Measurements from ENCODE around the gene LBH.

Gene LBH

GRCh38 chr2:30272286-30272685, 41.0 kb downstream of the LBH start:
- Histone ChIP-seq H3K4me1 (ENCODE audit: control insufficient read depth in 2 of 2, insufficient read depth in 2 of 2, low read length in 2 of 2) (peaks cover 17 to 30% of the 10 kb centered on the region in 2 donors), H3K9me3 (ENCODE audit: control insufficient read depth in 2 of 2, low read length in 2 of 2) (no peaks in the 10 kb centered on the region), H3K27me3 (ENCODE audit: control insufficient read depth in 2 of 2, insufficient read depth in 2 of 2, low read length in 2 of 2) (no peaks in the 10 kb centered on the region), H3K4me3 (ENCODE audit: low read length in 2 of 2) (no peak overlapping the region), H3K9ac (ENCODE audit: low read depth in 1 of 2, low read length in 2 of 2) (no peak overlapping the region), H3K27ac (ENCODE audit: low read depth in 2 of 2, low read length in 2 of 2) (no peak overlapping the region), H3K36me3 (ENCODE audit: control insufficient read depth in 2 of 2, insufficient read depth in 2 of 2, low read length in 2 of 2) (no peaks in the 10 kb centered on the region)

- H3K36me3 ChIP-seq (ENCODE audit: control insufficient read depth in 2 of 2, insufficient read depth in 2 of 2, low read length in 2 of 2): no peaks in the 10 kb centered on the region
- peaks cover 17 to 30% of the 10 kb centered on the region in 2 donors for H3K4me1 ChIP-seq (ENCODE audit: control insufficient read depth in 2 of 2, insufficient read depth in 2 of 2, low read length in 2 of 2)
- peak overlapping the region in 1 of 2 donors; percentile 3 for H3K4me3 ChIP-seq (ENCODE audit: low read length in 2 of 2)
- H3K9me3 ChIP-seq (ENCODE audit: control insufficient read depth in 2 of 2, low read length in 2 of 2): no peaks in the 10 kb centered on the region
- no peaks in the 10 kb centered on the region for H3K27me3 ChIP-seq (ENCODE audit: control insufficient read depth in 2 of 2, insufficient read depth in 2 of 2, low read length in 2 of 2)
- no peak overlapping the region for H3K9ac ChIP-seq (ENCODE audit: low read depth in 1 of 2, low read length in 2 of 2)
- peak overlapping the region in 1 of 2 donors; percentile 3 for H3K27ac ChIP-seq (ENCODE audit: low read depth in 2 of 2, low read length in 2 of 2)
These were observed 41.6 kb downstream of the LBH start for GRCh38 chr2:30272761-30273573.

DNA sequence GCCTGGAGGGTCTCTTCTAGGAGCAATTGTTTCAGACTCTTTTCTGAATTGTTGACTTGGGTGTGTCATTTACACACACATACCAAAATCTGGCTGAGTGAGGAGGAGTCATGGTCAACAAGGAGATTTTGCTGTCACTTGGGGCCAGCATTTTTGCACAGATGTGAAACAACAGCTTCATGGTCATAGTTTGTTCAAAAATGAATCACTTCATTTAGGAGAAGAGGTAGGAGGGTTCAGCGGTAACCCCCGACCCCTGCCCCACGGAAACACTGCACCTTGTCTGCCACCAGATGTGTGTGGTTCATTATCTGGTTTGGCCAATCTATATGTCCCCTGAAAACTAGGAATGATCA, 42.2 kb downstream of the LBH start:
- H3K9me3 ChIP-seq (ENCODE audit: control insufficient read depth in 2 of 2, low read length in 2 of 2): no peaks in the 10 kb centered on the region
- H3K4me3 ChIP-seq (ENCODE audit: low read length in 2 of 2): peak overlapping the region in 1 of 2 donors; percentile 3
- H3K27me3 ChIP-seq (ENCODE audit: control insufficient read depth in 2 of 2, insufficient read depth in 2 of 2, low read length in 2 of 2): no peaks in the 10 kb centered on the region
- no peak overlapping the region for H3K9ac ChIP-seq (ENCODE audit: low read depth in 1 of 2, low read length in 2 of 2)
- H3K4me1 ChIP-seq (ENCODE audit: control insufficient read depth in 2 of 2, insufficient read depth in 2 of 2, low read length in 2 of 2): peaks cover 17 to 30% of the 10 kb centered on the region in 2 donors
- H3K27ac ChIP-seq (ENCODE audit: low read depth in 2 of 2, low read length in 2 of 2): peak overlapping the region; percentile 3 to 44
- no peaks in the 10 kb centered on the region for H3K36me3 ChIP-seq (ENCODE audit: control insufficient read depth in 2 of 2, insufficient read depth in 2 of 2, low read length in 2 of 2)

GRCh38 chr2:30275256-30275655, 43.9 kb downstream of the LBH start:
- Histone ChIP-seq H3K9me3 (ENCODE audit: control insufficient read depth in 2 of 2, low read length in 2 of 2) (no peaks in the 10 kb centered on the region), H3K36me3 (ENCODE audit: control insufficient read depth in 2 of 2, insufficient read depth in 2 of 2, low read length in 2 of 2) (no peaks in the 10 kb centered on the region), H3K9ac (ENCODE audit: low read depth in 1 of 2, low read length in 2 of 2) (no peak overlapping the region), H3K4me3 (ENCODE audit: low read length in 2 of 2) (peak overlapping the region; percentile 26 to 27), H3K27me3 (ENCODE audit: control insufficient read depth in 2 of 2, insufficient read depth in 2 of 2, low read length in 2 of 2) (no peaks in the 10 kb centered on the region), H3K27ac (ENCODE audit: low read depth in 2 of 2, low read length in 2 of 2) (peak overlapping the region; percentile 50 to 64), H3K4me1 (ENCODE audit: control insufficient read depth in 2 of 2, insufficient read depth in 2 of 2, low read length in 2 of 2) (peaks cover 17 to 30% of the 10 kb centered on the region in 2 donors)

DNA sequence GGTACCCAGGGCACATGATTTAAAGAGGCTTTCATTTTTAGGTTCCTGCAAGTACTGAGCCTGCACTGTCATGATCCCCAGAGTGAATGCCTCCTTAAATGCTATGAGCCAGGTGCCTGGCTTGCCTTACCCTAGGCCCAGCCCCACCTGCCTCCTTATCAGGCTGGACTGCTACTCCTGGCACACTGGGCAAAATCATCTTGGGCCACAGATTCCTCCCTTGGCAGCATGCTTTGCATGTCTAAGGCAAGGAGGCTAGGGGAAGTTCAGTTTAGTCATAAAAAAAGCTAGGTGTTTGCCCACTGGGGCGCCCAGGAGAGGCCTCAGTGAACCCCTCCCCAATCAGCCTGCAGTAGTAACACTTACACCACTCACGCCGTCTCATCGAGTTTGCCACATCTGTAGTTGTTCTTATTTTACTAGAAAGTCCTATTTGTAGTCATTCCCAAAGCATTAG, 45.1 kb downstream of the LBH start:
- H3K27ac ChIP-seq (ENCODE audit: low read depth in 2 of 2, low read length in 2 of 2): no peak overlapping the region
- no peaks in the 10 kb centered on the region for H3K9me3 ChIP-seq (ENCODE audit: control insufficient read depth in 2 of 2, low read length in 2 of 2)
- no peaks in the 10 kb centered on the region for H3K36me3 ChIP-seq (ENCODE audit: control insufficient read depth in 2 of 2, insufficient read depth in 2 of 2, low read length in 2 of 2)
- peaks cover 17 to 30% of the 10 kb centered on the region in 2 donors for H3K4me1 ChIP-seq (ENCODE audit: control insufficient read depth in 2 of 2, insufficient read depth in 2 of 2, low read length in 2 of 2)
- H3K9ac ChIP-seq (ENCODE audit: low read depth in 1 of 2, low read length in 2 of 2): no peak overlapping the region
- no peak overlapping the region for H3K4me3 ChIP-seq (ENCODE audit: low read length in 2 of 2)
- H3K27me3 ChIP-seq (ENCODE audit: control insufficient read depth in 2 of 2, insufficient read depth in 2 of 2, low read length in 2 of 2): no peaks in the 10 kb centered on the region

DNA sequence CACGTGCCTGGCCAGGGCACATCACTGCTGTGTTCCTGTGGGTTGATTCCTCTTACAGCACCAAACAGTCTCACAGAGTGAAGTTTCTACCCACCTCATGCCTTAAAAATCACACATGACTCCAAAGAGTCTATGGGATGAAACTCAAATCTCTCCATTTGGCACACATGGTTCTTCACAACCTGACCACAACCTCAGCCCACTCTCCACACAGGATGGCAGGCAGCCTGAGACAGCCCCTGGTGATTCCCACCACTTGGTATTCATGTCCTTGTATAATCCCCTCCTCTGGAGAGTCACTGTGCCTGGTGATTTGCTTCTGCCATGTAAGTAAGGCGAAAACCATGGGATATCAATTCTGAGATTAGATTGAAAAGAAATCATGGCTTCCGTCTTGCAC, 46.2 kb downstream of the LBH start:
- H3K4me1 ChIP-seq (ENCODE audit: control insufficient read depth in 2 of 2, insufficient read depth in 2 of 2, low read length in 2 of 2): peaks cover 17 to 30% of the 10 kb centered on the region in 2 donors
- no peak overlapping the region for H3K4me3 ChIP-seq (ENCODE audit: low read length in 2 of 2)
- H3K9me3 ChIP-seq (ENCODE audit: control insufficient read depth in 2 of 2, low read length in 2 of 2): no peaks in the 10 kb centered on the region
- no peaks in the 10 kb centered on the region for H3K27me3 ChIP-seq (ENCODE audit: control insufficient read depth in 2 of 2, insufficient read depth in 2 of 2, low read length in 2 of 2)
- H3K36me3 ChIP-seq (ENCODE audit: control insufficient read depth in 2 of 2, insufficient read depth in 2 of 2, low read length in 2 of 2): no peaks in the 10 kb centered on the region
- H3K27ac ChIP-seq (ENCODE audit: low read depth in 2 of 2, low read length in 2 of 2): no peak overlapping the region
- no peak overlapping the region for H3K9ac ChIP-seq (ENCODE audit: low read depth in 1 of 2, low read length in 2 of 2)

- Histone ChIP-seq H3K27ac (ENCODE audit: low read depth in 2 of 2, low read length in 2 of 2) (no peak overlapping the region), H3K36me3 (ENCODE audit: control insufficient read depth in 2 of 2, insufficient read depth in 2 of 2, low read length in 2 of 2) (no peaks in the 10 kb centered on the region), H3K4me3 (ENCODE audit: low read length in 2 of 2) (no peak overlapping the region), H3K4me1 (ENCODE audit: control insufficient read depth in 2 of 2, insufficient read depth in 2 of 2, low read length in 2 of 2) (peaks cover 17 to 23% of the 10 kb centered on the region in 2 donors), H3K9me3 (ENCODE audit: control insufficient read depth in 2 of 2, low read length in 2 of 2) (no peaks in the 10 kb centered on the region), H3K9ac (ENCODE audit: low read depth in 1 of 2, low read length in 2 of 2) (no peak overlapping the region), H3K27me3 (ENCODE audit: control insufficient read depth in 2 of 2, insufficient read depth in 2 of 2, low read length in 2 of 2) (no peaks in the 10 kb centered on the region)
These were observed 47.1 kb downstream of the LBH start for GRCh38 chr2:30278419-30278818.

DNA sequence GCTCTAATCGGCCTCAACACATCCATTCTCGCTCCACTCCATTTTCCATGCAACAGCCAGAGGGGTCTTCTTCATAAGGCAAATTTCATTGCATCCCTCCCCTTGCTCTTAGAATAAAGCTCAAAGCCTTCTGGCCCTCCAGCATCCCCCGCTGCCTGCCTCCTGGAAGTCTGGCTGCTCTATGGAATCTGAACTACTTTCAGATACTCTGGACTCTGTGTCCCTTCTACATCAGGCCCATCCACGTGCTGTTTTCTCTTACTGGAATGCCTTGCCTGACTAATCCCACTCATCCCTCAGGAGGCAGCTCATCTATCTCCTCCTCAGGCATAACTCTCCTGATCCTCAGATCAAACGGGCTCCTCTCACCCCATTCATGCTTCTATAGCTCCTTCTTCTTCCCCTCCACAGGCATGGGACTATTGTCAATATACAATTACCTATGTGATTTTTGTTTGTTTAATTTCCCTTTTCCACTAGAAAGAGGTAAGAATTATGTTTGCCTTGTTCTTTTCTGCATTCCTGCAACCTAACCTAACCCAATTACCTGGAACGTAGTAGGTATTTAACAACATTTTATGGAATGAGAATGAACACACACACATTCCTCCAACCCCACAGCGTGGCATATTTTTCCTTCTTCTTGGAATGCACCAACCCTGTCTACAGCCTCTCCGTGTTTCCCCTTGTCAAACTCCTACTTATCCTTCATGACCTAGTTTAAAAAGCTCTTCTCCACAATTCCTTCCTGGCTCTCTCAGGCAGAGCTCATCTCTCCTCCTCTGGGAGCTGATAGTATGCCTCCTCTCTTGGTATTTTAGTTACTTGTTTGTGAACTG, 49.5 kb downstream of the LBH start:
- no peaks in the 10 kb centered on the region for H3K9me3 ChIP-seq (ENCODE audit: control insufficient read depth in 2 of 2, low read length in 2 of 2)
- peaks cover 6 to 7% of the 10 kb centered on the region in 2 donors for H3K4me1 ChIP-seq (ENCODE audit: control insufficient read depth in 2 of 2, insufficient read depth in 2 of 2, low read length in 2 of 2)
- H3K4me3 ChIP-seq (ENCODE audit: low read length in 2 of 2): no peak overlapping the region
- no peaks in the 10 kb centered on the region for H3K36me3 ChIP-seq (ENCODE audit: control insufficient read depth in 2 of 2, insufficient read depth in 2 of 2, low read length in 2 of 2)
- no peak overlapping the region for H3K27ac ChIP-seq (ENCODE audit: low read depth in 2 of 2, low read length in 2 of 2)
- H3K9ac ChIP-seq (ENCODE audit: low read depth in 1 of 2, low read length in 2 of 2): no peak overlapping the region
- H3K27me3 ChIP-seq (ENCODE audit: control insufficient read depth in 2 of 2, insufficient read depth in 2 of 2, low read length in 2 of 2): no peaks in the 10 kb centered on the region

- Histone ChIP-seq H3K4me3 (ENCODE audit: low read length in 2 of 2) (no peak overlapping the region), H3K9ac (ENCODE audit: low read depth in 1 of 2, low read length in 2 of 2) (no peak overlapping the region), H3K27me3 (ENCODE audit: control insufficient read depth in 2 of 2, insufficient read depth in 2 of 2, low read length in 2 of 2) (no peaks in the 10 kb centered on the region), H3K9me3 (ENCODE audit: control insufficient read depth in 2 of 2, low read length in 2 of 2) (no peaks in the 10 kb centered on the region), H3K4me1 (ENCODE audit: control insufficient read depth in 2 of 2, insufficient read depth in 2 of 2, low read length in 2 of 2) (no peaks in the 10 kb centered on the region), H3K36me3 (ENCODE audit: control insufficient read depth in 2 of 2, insufficient read depth in 2 of 2, low read length in 2 of 2) (no peaks in the 10 kb centered on the region), H3K27ac (ENCODE audit: low read depth in 2 of 2, low read length in 2 of 2) (no peak overlapping the region)
These were observed 50.7 kb downstream of the LBH start for GRCh38 chr2:30282081-30282480.

- H3K27ac ChIP-seq (ENCODE audit: low read depth in 2 of 2, low read length in 2 of 2): no peak overlapping the region
- no peaks in the 10 kb centered on the region for H3K9me3 ChIP-seq (ENCODE audit: control insufficient read depth in 2 of 2, low read length in 2 of 2)
- H3K27me3 ChIP-seq (ENCODE audit: control insufficient read depth in 2 of 2, insufficient read depth in 2 of 2, low read length in 2 of 2): no peaks in the 10 kb centered on the region
- no peak overlapping the region for H3K4me3 ChIP-seq (ENCODE audit: low read length in 2 of 2)
- no peaks in the 10 kb centered on the region for H3K36me3 ChIP-seq (ENCODE audit: control insufficient read depth in 2 of 2, insufficient read depth in 2 of 2, low read length in 2 of 2)
- no peaks in the 10 kb centered on the region for H3K4me1 ChIP-seq (ENCODE audit: control insufficient read depth in 2 of 2, insufficient read depth in 2 of 2, low read length in 2 of 2)
- H3K9ac ChIP-seq (ENCODE audit: low read depth in 1 of 2, low read length in 2 of 2): no peak overlapping the region
These were observed 51.4 kb downstream of the LBH start for GRCh38 chr2:30282721-30283120.
